Thoracic aorta (tissue), 2 donors: Measurements from ENCODE around the gene C3. TPM values are rescaled to one million over a fixed set of nuclear protein-coding genes. Genes with fewer than 3 reads are reported as not detected.

ENCODE experiments used
- ATAC-seq: fragments of 150-250 bp; one replicate; pipeline ENCODE4 v1.8.0; 2017; ENCODE audit warnings: low read depth; ENCODE audit not compliant: insufficient number of reproducible peaks, low FRiP score
- DNase-seq: peaks from one replicate; pipeline ENCODE4 v3.0.0-alpha.2; 2020; ENCODE audit warnings: low spot score
- H3K27ac ChIP-seq, 2 donors: fragments of 200-600 bp; sonication (generic); 1 replicate in 1 of 2; 2 replicates in 1 of 2; pipeline ENCODE4 v1.5.1; 2016; ENCODE audit warnings: mild to moderate bottlenecking in 2 of 2, moderate library complexity in 2 of 2
- H3K27me3 ChIP-seq: fragments of 200-600 bp; sonication (generic); replicated peaks from 2 replicates; pipeline ENCODE4 v1.6.0; 2016; ENCODE audit warnings: mild to moderate bottlenecking; ENCODE audit not compliant: insufficient read depth
- H3K36me3 ChIP-seq: fragments of 200-600 bp; sonication (generic); one replicate; pipeline ENCODE4 v1.5.1; 2016
- H3K4me1 ChIP-seq, 2 donors: fragments of 200-600 bp; sonication (generic); 1 replicate in 1 of 2; 2 replicates in 1 of 2; pipeline versions ENCODE4 v1.5.1 to v1.6.0; 2016; ENCODE audit warnings: low read depth in 2 of 2, mild to moderate bottlenecking in 1 of 2; ENCODE audit not compliant: control insufficient read depth in 1 of 2
- H3K4me3 ChIP-seq: fragments of 200-600 bp; sonication (generic); 2 replicates; pipeline ENCODE4 v1.5.1; 2016; ENCODE audit warnings: mild to moderate bottlenecking
- H3K9me3 ChIP-seq: fragments of 200-600 bp; sonication (generic); 2 replicates; pipeline ENCODE4 v1.5.1; 2016
- total RNA-seq, 2 donors: library from RNA; depleted of rRNA; stranded (reverse); fragments of >200 nt; gene quantifications; one replicate each; pipeline versions ENCODE4 v1.1.0 to v1.2.3, GENCODE V29; 2016
- TF ChIP-seq, protein P1 (sequence below): fragments of 200-600 bp; sonication (generic); IDR thresholded peaks from one replicate; pipeline ENCODE4 v1.5.1; 2019; ENCODE audit warnings: antibody characterized with exemption

C3 gene
- total RNA-seq, 2 donors from 2014 or later: 277 to 754 TPM

DNA sequence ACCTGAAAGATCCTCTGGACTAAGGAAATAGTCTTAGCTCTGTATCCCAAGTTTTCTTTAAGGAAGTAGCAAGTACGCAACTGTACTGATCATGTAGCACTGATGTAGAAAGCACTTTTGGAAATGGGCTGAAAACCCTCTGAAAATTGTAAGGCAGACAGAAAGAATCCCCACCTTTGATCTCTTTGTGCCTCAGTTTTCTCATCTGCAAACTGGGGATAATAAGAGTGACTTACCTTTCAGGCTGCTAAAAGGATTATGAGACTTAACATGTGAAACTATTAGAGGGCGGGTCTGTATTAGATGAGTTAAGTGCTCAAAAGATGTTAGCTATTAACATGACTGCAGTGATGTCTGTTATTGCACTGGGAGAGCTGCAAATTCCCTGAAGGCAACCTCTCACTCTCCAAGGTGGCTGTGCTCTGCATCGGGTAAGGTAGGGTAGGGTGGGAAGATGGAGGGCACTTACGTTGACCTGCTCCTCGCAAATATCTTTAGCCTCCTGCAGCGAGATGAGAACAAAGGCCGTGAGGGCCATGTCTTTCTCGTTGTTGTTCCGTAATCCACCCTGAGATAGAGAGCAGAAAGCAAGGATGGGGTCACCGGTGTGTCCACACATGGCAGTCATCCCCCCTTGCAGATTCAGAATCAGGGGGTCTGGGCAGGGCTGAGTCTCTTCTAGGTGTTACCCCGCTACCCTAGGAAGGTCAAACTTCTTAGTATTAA is 30.1 kb downstream of the C3 start:
- Histone ChIP-seq H3K36me3 (no peaks in the 10 kb centered on the region), H3K4me3 (no peak overlapping the region), H3K9me3 (no peaks in the 10 kb centered on the region), H3K27me3 (no peaks in the 10 kb centered on the region), H3K27ac (no peak overlapping the region), H3K4me1 (no peaks in the 10 kb centered on the region)
- TF ChIP-seq, protein P1, sequence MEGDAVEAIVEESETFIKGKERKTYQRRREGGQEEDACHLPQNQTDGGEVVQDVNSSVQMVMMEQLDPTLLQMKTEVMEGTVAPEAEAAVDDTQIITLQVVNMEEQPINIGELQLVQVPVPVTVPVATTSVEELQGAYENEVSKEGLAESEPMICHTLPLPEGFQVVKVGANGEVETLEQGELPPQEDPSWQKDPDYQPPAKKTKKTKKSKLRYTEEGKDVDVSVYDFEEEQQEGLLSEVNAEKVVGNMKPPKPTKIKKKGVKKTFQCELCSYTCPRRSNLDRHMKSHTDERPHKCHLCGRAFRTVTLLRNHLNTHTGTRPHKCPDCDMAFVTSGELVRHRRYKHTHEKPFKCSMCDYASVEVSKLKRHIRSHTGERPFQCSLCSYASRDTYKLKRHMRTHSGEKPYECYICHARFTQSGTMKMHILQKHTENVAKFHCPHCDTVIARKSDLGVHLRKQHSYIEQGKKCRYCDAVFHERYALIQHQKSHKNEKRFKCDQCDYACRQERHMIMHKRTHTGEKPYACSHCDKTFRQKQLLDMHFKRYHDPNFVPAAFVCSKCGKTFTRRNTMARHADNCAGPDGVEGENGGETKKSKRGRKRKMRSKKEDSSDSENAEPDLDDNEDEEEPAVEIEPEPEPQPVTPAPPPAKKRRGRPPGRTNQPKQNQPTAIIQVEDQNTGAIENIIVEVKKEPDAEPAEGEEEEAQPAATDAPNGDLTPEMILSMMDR: no peak
- DNase-seq: no peak
- ATAC-seq: no peak

- no peak overlapping the region for H3K27ac ChIP-seq
- DNase-seq (no peak), ATAC-seq (no peak)
- H3K4me3 ChIP-seq: no peak overlapping the region
- H3K36me3 ChIP-seq: no peaks in the 10 kb centered on the region
- no peaks in the 10 kb centered on the region for H3K4me1 ChIP-seq
- no peaks in the 10 kb centered on the region for H3K9me3 ChIP-seq
- TF ChIP-seq, protein P1: no peak
- no peaks in the 10 kb centered on the region for H3K27me3 ChIP-seq
These were observed 33.3 kb downstream of the C3 start for GRCh38 chr19:6687114-6687513.

DNA sequence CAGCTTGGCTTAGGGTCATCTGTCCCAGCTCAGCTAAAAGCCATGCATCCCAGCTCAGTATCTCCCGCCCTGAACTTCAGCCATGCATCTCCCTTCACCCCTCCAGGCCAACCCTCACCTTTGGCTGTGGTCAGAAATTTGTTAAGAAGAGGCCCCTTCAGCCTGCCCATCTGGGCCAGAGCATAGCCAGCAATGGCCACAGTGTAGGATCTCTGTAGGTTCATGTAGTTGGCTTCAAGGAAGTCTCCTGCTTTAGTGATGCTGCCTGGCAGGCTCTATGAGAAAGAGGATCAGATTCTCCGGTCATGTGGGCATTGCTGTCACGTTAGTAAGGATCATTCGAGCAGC is 33.8 kb downstream of the C3 start:
- TF ChIP-seq, protein P1: no peak
- no peak for DNase-seq
- H3K4me3 ChIP-seq: no peak overlapping the region
- H3K27ac ChIP-seq: no peak overlapping the region
- H3K4me1 ChIP-seq: no peaks in the 10 kb centered on the region
- H3K36me3 ChIP-seq: no peaks in the 10 kb centered on the region
- no peaks in the 10 kb centered on the region for H3K27me3 ChIP-seq
- no peaks in the 10 kb centered on the region for H3K9me3 ChIP-seq
- ATAC-seq: no peak

DNA sequence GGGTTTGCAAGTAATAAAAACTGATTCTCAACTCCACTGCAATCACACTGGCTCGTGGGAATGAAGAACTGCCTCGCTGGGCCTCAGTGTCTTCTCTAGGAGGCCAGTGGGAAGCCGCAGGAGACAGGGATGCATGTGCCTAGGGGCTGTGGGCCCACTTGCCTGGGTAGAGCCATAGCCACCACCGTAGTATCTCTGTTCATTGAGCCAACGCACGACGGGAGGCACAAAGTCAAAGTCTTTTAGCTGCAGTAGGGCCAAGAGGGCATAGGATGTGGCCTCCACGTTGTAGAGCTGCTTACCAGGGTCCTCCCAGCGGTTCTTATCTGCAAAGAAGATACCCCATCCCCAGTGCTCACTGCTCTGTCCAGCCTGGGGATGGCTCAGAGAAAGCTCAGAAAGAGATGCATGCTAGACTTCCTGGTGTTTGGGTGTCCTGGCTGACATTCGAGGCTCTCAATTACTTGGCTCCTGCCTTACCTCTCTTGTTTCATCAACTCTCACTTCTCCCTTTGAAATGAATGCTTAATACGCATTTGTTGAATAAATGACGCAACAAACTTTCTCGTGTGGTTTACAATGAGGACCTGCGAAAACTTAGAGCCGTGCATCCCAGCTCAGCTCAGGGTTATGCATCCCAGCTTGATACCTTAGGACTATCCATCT is 34.4 kb downstream of the C3 start:
- DNase-seq (no peak), ATAC-seq (no peak)
- Histone ChIP-seq H3K27ac (no peak overlapping the region), H3K9me3 (no peaks in the 10 kb centered on the region), H3K4me3 (no peak overlapping the region), H3K36me3 (no peaks in the 10 kb centered on the region), H3K27me3 (no peaks in the 10 kb centered on the region), H3K4me1 (no peaks in the 10 kb centered on the region)
- TF ChIP-seq, protein P1: no peak

DNA sequence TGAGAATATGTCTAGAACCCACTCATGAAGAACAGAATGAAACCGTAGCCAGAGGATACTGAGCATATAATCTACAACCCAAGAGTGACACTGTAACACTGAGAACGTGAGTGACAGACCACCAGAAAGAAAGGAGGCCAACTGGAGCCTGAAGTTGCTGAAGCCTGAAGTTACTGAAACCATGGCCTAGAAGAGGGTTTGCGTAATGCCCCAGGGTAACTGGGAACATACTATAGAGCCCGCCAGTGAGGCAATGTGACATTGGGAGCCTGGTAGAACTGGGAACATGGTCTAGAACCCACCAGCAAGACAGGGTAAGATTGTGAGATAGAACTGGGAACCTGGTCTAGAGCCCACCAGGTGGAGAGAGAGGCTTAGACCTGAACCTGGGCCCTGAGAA is 35.0 kb downstream of the C3 start:
- Histone ChIP-seq H3K9me3 (no peaks in the 10 kb centered on the region), H3K4me3 (no peak overlapping the region), H3K27ac (no peak overlapping the region), H3K4me1 (no peaks in the 10 kb centered on the region), H3K36me3 (no peaks in the 10 kb centered on the region), H3K27me3 (no peaks in the 10 kb centered on the region)
- ATAC-seq (no peak), DNase-seq (no peak)
- TF ChIP-seq, protein P1: no peak
